SK-N-SH (cell line): ENCODE data around the gene SNRPE. TPM values are rescaled to one million over a fixed set of nuclear protein-coding genes. Genes with fewer than 3 reads are reported as not detected.
A peak's percentile ranks its signal among the peaks of the same experiment; 100 is the strongest.

Experiments used
- CTCF ChIA-PET: fragments of 300-600, 350-600 bp; formaldehyde crosslinking; extraction: SDS; loops from one replicate; lab custom pipeline; 2021; lab: Yijun Ruan, JAX
- POLR2A ChIA-PET: fragments of 350-600 bp; sonication (Branson Sonifier 250); formaldehyde crosslinking; extraction: SDS; loops from one replicate; lab custom pipeline; 2020; ENCODE audit warnings: antibody characterized with exemption, inconsistent platforms; lab: Yijun Ruan, JAX
- DNase-seq: peaks from one replicate; pipeline ENCODE4 v3.0.0; 2012
- H2AFZ ChIP-seq: fragments of 200-600 bp; sonication (generic); 2 replicates; pipeline ENCODE4 v1.8.1; 2016; ENCODE audit warnings: antibody characterized with exemption, mild to moderate bottlenecking, low read depth
- H3F3A ChIP-seq: fragments of 200-600 bp; sonication (generic); replicated peaks from 2 replicates; pipeline ENCODE3; 2016; ENCODE audit warnings: antibody characterized with exemption, mild to moderate bottlenecking; ENCODE audit not compliant: insufficient read depth
- H3K27ac ChIP-seq, 2 experiments: fragments of 200-500 bp in 1 of 2; fragments of 200-600 bp in 1 of 2; sonication (Bioruptor generic) in 1 of 2; sonication (generic), shearing (Covaris generic) in 1 of 2; 2 replicates each; pipeline versions ENCODE4 v1.5.1 to v1.6.1; 2014 to 2016; ENCODE audit warnings: low read depth in 2 of 2, inconsistent platforms in 1 of 2, low read length in 1 of 2, mild to moderate bottlenecking in 1 of 2, mixed read lengths in 1 of 2
- H3K27me3 ChIP-seq: fragments of 200-600 bp; sonication (generic), shearing (Covaris generic); 2 replicates; pipeline ENCODE4 v1.6.1; 2016; ENCODE audit warnings: mixed run types; ENCODE audit not compliant: insufficient read depth
- H3K36me3 ChIP-seq, 2 experiments: fragments of 200-500 bp in 1 of 2; fragments of 200-600 bp in 1 of 2; sonication (Bioruptor generic) in 1 of 2; sonication (generic) in 1 of 2; replicated peaks in 1 of 2; 2 replicates each; pipeline versions ENCODE3 to v1.5.1; 2014 to 2016; ENCODE audit warnings: low read length in 1 of 2, mild to moderate bottlenecking in 1 of 2; ENCODE audit not compliant: insufficient read depth in 2 of 2, control insufficient read depth in 1 of 2
- H3K4me1 ChIP-seq, 2 experiments: fragments of 200-500 bp in 1 of 2; fragments of 200-600 bp in 1 of 2; sonication (Bioruptor generic) in 1 of 2; sonication (generic), shearing (Covaris generic) in 1 of 2; 2 replicates each; pipeline versions ENCODE4 v1.5.1 to v1.6.1; 2014 to 2016; ENCODE audit warnings: low read depth in 1 of 2, low read length in 1 of 2, mixed run types in 1 of 2; ENCODE audit not compliant: insufficient read depth in 2 of 2, control insufficient read depth in 1 of 2
- H3K4me2 ChIP-seq: fragments of 200-600 bp; sonication (generic), shearing (Covaris generic); 2 replicates; pipeline ENCODE4 v1.6.1; 2017; ENCODE audit warnings: mixed run types
- H3K4me3 ChIP-seq, 2 experiments: fragments of 200-500 bp in 1 of 2; fragments of 200-600 bp in 1 of 2; sonication (Bioruptor generic) in 1 of 2; sonication (generic), shearing (Covaris generic) in 1 of 2; 2 replicates each; pipeline versions ENCODE4 v1.5.1 to v1.8.1; 2014 to 2016; ENCODE audit warnings: low read depth in 2 of 2, inconsistent platforms in 1 of 2, low read length in 1 of 2, mild to moderate bottlenecking in 1 of 2, mixed read lengths in 1 of 2, moderate library complexity in 1 of 2
- H3K79me2 ChIP-seq: fragments of 200-600 bp; sonication (generic); 2 replicates; pipeline ENCODE4 v1.8.1; 2017; ENCODE audit warnings: mild to moderate bottlenecking; ENCODE audit not compliant: insufficient read depth
- H3K9ac ChIP-seq: fragments of 200-600 bp; sonication (generic); 2 replicates; pipeline ENCODE4 v1.6.1; 2017; ENCODE audit warnings: mixed run types
- H3K9me2 ChIP-seq: fragments of 200-600 bp; sonication (generic); 2 replicates; pipeline ENCODE4 v1.6.1; 2017; ENCODE audit warnings: mixed run types
- H3K9me3 ChIP-seq: fragments of 200-600 bp; sonication (generic); 2 replicates; pipeline ENCODE4 v1.6.1; 2017; ENCODE audit warnings: mixed run types, mild to moderate bottlenecking, moderate library complexity
- H4K20me1 ChIP-seq: fragments of 200-600 bp; sonication (generic); 2 replicates; pipeline ENCODE4 v1.6.1; 2017; ENCODE audit warnings: mild to moderate bottlenecking, mixed run types; ENCODE audit not compliant: insufficient read depth
- CHD2 ChIP-seq: fragments of 150-350 bp; IDR thresholded peaks from 2 replicates; pipeline ENCODE4 v1.6.1; 2018; ENCODE audit warnings: low read length; ENCODE audit not compliant: partially characterized antibody
- ELF1 ChIP-seq: IDR thresholded peaks from 2 replicates; pipeline ENCODE4 v1.4.0; 2012
- EP300 ChIP-seq, 2 experiments: IDR thresholded peaks; 2 replicates each; pipeline versions ENCODE4 v1.4.0 to v1.6.1; 2012; ENCODE audit warnings: borderline replicate concordance in 1 of 2, low read depth in 1 of 2, low read length in 1 of 2
- EZH2phosphoT487 ChIP-seq: fragments of 200-600 bp; sonication (generic); IDR thresholded peaks from 2 replicates; pipeline ENCODE4 v1.6.1; 2017; ENCODE audit warnings: low read depth, mixed run types, mild to moderate bottlenecking, antibody characterized with exemption, moderate library complexity, borderline replicate concordance
- FOSL2 ChIP-seq: IDR thresholded peaks from 2 replicates; pipeline ENCODE4 v1.4.0; 2012; ENCODE audit warnings: low read depth, mild to moderate bottlenecking, moderate library complexity, borderline replicate concordance
- FOXM1 ChIP-seq: IDR thresholded peaks from 2 replicates; pipeline ENCODE4 v1.4.0; 2012; ENCODE audit warnings: low read depth, mild to moderate bottlenecking
- GATA2 ChIP-seq: sonication (generic); formaldehyde crosslinking; IDR thresholded peaks from 2 replicates; pipeline ENCODE4 v1.5.0; 2020; ENCODE audit warnings: mild to moderate bottlenecking, missing genetic modification reagents
- MXI1 ChIP-seq: IDR thresholded peaks from 2 replicates; pipeline ENCODE4 v1.6.1; 2012; ENCODE audit warnings: mild to moderate bottlenecking, low read depth, low read length, improper control_type of control experiment
- NFIC ChIP-seq: IDR thresholded peaks from 2 replicates; pipeline ENCODE4 v1.4.0; 2012; ENCODE audit warnings: borderline replicate concordance
- NRF1 ChIP-seq: IDR thresholded peaks from 2 replicates; pipeline ENCODE4 v1.6.1; 2012; ENCODE audit warnings: low read depth, mild to moderate bottlenecking, low read length
- POLR2AphosphoS5 ChIP-seq: IDR thresholded peaks from 2 replicates; pipeline ENCODE4 v1.6.1; 2012; ENCODE audit warnings: low read depth, low read length
- RFX5 ChIP-seq: IDR thresholded peaks from 2 replicates; pipeline ENCODE4 v1.6.1; 2012; ENCODE audit warnings: mild to moderate bottlenecking, improper control_type of control experiment, low read length
- SIN3A ChIP-seq: IDR thresholded peaks from 2 replicates; pipeline ENCODE4 v1.6.1; 2012; ENCODE audit warnings: low read depth, mild to moderate bottlenecking, low read length, moderate library complexity, borderline replicate concordance
- SMC3 ChIP-seq: IDR thresholded peaks from 2 replicates; pipeline ENCODE4 v1.6.1; 2012; ENCODE audit warnings: low read depth, low read length, improper control_type of control experiment
- TAF1 ChIP-seq: IDR thresholded peaks from 2 replicates; pipeline ENCODE4 v1.6.1; 2012; ENCODE audit warnings: low read depth, mild to moderate bottlenecking, low read length, moderate library complexity, borderline replicate concordance
- TCF12 ChIP-seq: IDR thresholded peaks from 2 replicates; pipeline ENCODE4 v1.4.0; 2012
- TEAD4 ChIP-seq: IDR thresholded peaks from 2 replicates; pipeline ENCODE4 v1.4.0; 2012; ENCODE audit warnings: mild to moderate bottlenecking, borderline replicate concordance; ENCODE audit not compliant: insufficient read depth
- YY1 ChIP-seq: IDR thresholded peaks from 2 replicates; pipeline ENCODE4 v1.4.0; 2012; ENCODE audit warnings: low read depth, mild to moderate bottlenecking
- WGBS: methylation state at CpG from one replicate; pipeline ENCODE4 v1.1.6; 2017; ENCODE audit warnings: low lambda C conversion rate; 5-methylcytosine and 5-hydroxymethylcytosine counted together
- polyA plus RNA-seq, 3 experiments: library from polyadenylated mRNA; depleted of rRNA; stranded (reverse); fragments of >200 nt; gene quantifications; 2 replicates each; pipeline ENCODE4 v1.2.3, GENCODE V29; 2012
- TF ChIP-seq, protein P1 (sequence below): fragments of 150-350 bp; IDR thresholded peaks from 2 replicates; pipeline ENCODE4 v1.6.1; 2016; ENCODE audit warnings: mild to moderate bottlenecking, low read depth, low read length
- TF ChIP-seq, protein P2 (sequence below): IDR thresholded peaks from 2 replicates; pipeline ENCODE4 v1.4.0; 2012; ENCODE audit warnings: low read depth, borderline replicate concordance
- TF ChIP-seq, protein P3 (sequence below): IDR thresholded peaks from 2 replicates; pipeline ENCODE4 v1.6.1; 2012; ENCODE audit warnings: mild to moderate bottlenecking, low read depth, low read length, moderate library complexity

SNRPE gene
- polyA plus RNA-seq, 1 of the 3 experiments (the other 2 are of a cell fraction) = 359 TPM

DNA sequence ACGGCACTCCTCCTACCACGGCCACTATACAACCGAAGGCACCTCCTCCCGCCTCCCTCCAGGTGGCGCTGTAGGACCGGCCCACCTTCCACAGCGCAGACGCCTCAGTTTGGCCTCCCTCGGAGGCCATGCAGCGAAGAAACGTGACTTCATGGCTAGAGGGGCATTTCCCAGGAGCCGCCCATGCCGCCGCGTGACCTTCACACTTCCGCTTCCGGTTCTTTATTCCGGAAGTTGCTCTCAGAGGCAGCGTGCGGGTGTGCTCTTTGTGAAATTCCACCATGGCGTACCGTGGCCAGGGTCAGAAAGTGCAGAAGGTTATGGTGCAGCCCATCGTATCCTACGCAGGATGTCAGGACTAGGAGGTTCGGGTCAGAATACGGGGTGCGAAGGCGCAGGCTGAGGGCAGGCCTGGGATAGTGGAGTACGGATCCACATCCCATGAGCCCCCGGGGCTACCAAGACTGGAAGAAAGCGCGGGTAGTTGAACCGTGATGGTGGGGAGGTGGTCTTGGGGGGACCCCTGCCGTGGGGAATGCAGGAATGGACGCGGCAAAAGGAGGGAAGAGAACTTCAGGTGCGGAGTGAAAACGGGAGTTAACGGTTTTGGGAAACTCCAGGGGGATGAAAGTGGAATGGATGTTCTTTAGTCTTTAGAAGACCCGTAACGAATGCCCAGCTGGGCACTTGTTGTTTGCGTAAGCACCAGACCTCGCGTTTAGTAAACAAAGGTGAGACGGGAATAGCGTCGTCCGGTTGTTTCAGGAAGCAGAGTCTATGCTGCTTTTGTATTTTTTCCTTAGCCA is at the start of gene SNRPE (continued):
- TF ChIP-seq, protein P1, sequence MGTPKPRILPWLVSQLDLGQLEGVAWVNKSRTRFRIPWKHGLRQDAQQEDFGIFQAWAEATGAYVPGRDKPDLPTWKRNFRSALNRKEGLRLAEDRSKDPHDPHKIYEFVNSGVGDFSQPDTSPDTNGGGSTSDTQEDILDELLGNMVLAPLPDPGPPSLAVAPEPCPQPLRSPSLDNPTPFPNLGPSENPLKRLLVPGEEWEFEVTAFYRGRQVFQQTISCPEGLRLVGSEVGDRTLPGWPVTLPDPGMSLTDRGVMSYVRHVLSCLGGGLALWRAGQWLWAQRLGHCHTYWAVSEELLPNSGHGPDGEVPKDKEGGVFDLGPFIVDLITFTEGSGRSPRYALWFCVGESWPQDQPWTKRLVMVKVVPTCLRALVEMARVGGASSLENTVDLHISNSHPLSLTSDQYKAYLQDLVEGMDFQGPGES = no peak
- peak; percentile 55 for TF ChIP-seq TCF12
- 0 out of 2 replicates have a peak, but pooled peaks have one; percentile 10 for TF ChIP-seq NRF1
- no peak for TF ChIP-seq NFIC
- peak; percentile 82 for TF ChIP-seq YY1
- peak; percentile 92 for TF ChIP-seq SMC3
- no peak for TF ChIP-seq EZH2phosphoT487
- peak; percentile 93 for TF ChIP-seq CHD2

DNA sequence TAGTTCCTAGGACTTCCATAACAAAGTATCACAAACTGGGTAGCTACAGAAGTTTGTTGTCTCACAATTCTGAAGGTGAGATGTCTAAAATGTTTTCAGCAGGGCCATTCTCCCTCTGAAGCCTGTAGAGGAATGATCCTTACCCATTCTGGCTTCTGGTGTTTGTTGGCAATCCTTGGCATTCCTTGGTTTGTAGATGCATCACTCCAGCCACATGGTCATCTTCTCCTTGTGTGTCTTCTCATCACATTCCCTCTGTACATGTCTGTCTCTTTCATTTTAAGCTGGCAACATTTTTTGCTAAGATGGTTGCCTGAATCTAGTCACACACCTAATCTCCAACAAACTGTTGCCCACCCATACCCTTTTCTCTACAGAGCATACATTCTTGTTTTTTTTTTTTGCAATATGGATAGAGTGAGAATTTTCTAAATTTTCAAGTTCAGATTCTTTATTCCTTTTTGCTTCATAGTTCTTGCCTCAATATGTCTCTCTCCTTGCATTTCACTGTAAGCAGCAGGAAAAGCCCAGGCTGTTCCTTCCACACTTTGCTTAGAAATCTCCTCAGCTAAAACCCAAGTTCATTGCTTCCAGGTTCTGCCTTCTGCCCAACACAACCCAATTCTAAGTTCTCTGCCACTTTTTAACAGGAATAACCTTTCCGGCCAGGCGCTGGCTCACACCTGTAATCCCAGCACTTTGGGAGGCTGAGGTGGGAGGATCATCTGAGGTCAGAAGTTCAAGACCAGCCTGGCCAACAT is 47.6 kb upstream of the SNRPE start:
- POLR2A ChIA-PET = no interaction called here
- CTCF ChIA-PET = no interaction called here
- 98% methylated on average over 2 of the region's 2 CpGs for WGBS
- no peaks in the 10 kb centered on the region for H3K9me2 ChIP-seq
- no peak overlapping the region for H2AFZ ChIP-seq
- H3K4me1 ChIP-seq = no peaks in the 10 kb centered on the region
- DNase-seq = no peak
- no peak overlapping the region for H3K4me3 ChIP-seq
- no peaks in the 10 kb centered on the region for H3K27me3 ChIP-seq
- H3K27ac ChIP-seq = no peak overlapping the region
- H3K79me2 ChIP-seq = peaks cover 100% of the 10 kb centered on the region
- H3F3A ChIP-seq = peaks cover 10% of the 10 kb centered on the region
- H3K9me3 ChIP-seq = no peaks in the 10 kb centered on the region
- TF ChIP-seq, protein P2, sequence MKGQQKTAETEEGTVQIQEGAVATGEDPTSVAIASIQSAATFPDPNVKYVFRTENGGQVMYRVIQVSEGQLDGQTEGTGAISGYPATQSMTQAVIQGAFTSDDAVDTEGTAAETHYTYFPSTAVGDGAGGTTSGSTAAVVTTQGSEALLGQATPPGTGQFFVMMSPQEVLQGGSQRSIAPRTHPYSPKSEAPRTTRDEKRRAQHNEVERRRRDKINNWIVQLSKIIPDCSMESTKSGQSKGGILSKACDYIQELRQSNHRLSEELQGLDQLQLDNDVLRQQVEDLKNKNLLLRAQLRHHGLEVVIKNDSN = no peak
- TF ChIP-seq FOXM1 (no peak), ELF1 (no peak), MXI1 (no peak), NFIC (no peak), EZH2phosphoT487 (no peak), TEAD4 (no peak), RFX5 (no peak), CHD2 (no peak), EP300 (IDR thresholded peaks at IDR 0.05; ENCODE audit: borderline replicate concordance in 1 of 2, low read depth in 1 of 2, low read length in 1 of 2) (no peak), GATA2 (CRISPR knock-in tag) (no peak), POLR2AphosphoS5 (no peak), TAF1 (no peak), SIN3A (no peak), NRF1 (no peak), TCF12 (no peak), FOSL2 (no peak)
- TF ChIP-seq, protein P3, sequence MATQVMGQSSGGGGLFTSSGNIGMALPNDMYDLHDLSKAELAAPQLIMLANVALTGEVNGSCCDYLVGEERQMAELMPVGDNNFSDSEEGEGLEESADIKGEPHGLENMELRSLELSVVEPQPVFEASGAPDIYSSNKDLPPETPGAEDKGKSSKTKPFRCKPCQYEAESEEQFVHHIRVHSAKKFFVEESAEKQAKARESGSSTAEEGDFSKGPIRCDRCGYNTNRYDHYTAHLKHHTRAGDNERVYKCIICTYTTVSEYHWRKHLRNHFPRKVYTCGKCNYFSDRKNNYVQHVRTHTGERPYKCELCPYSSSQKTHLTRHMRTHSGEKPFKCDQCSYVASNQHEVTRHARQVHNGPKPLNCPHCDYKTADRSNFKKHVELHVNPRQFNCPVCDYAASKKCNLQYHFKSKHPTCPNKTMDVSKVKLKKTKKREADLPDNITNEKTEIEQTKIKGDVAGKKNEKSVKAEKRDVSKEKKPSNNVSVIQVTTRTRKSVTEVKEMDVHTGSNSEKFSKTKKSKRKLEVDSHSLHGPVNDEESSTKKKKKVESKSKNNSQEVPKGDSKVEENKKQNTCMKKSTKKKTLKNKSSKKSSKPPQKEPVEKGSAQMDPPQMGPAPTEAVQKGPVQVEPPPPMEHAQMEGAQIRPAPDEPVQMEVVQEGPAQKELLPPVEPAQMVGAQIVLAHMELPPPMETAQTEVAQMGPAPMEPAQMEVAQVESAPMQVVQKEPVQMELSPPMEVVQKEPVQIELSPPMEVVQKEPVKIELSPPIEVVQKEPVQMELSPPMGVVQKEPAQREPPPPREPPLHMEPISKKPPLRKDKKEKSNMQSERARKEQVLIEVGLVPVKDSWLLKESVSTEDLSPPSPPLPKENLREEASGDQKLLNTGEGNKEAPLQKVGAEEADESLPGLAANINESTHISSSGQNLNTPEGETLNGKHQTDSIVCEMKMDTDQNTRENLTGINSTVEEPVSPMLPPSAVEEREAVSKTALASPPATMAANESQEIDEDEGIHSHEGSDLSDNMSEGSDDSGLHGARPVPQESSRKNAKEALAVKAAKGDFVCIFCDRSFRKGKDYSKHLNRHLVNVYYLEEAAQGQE = no peak
- TF ChIP-seq, protein P1 = no peak
- TF ChIP-seq, all 33 proteins: peak for 0
- Histone ChIP-seq H3K9ac (no peak overlapping the region), H4K20me1 (peaks cover 86% of the 10 kb centered on the region), H3K4me2 (no peak overlapping the region), H3K36me3 (peaks cover 26 to 88% of the 10 kb centered on the region in 2 experiments)
